SHP77 (cell line): ENCODE measurements around the gene SSH2.
"Not testable (repeated sequence)": the region's sequence is repeated elsewhere in the genome, so short reads cannot be mapped to it uniquely, and the experiment has no call there.

Experiments
- DNase-seq, 2 experiments: peaks; one replicate each; lab custom pipeline; 2025; lab: John Stamatoyannopoulos, UW

Gene SSH2

DNA sequence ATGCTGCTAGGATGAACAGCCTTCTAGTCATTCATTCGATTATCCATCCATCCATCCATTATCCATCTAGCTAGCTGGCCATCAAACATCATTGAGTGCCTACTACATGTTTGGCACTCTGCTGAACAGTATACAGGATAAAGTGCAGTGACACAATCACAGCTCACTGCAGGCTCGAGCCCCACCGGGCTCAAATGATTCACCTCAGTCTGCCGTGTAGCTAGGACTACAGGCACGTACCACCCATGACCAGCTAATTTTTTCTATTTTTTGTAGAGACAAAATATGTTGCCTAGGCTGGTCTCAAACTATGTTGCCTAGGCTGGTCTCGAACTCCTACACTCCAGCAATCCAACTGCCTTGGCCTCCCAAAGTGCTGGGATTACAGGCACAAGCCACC lies 50.0 kb downstream of the SSH2 start:
- no peak for DNase-seq

GRCh38 chr17:29874931-29875596 lies 55.0 kb downstream of the SSH2 start:
- DNase-seq, result no peak

DNA sequence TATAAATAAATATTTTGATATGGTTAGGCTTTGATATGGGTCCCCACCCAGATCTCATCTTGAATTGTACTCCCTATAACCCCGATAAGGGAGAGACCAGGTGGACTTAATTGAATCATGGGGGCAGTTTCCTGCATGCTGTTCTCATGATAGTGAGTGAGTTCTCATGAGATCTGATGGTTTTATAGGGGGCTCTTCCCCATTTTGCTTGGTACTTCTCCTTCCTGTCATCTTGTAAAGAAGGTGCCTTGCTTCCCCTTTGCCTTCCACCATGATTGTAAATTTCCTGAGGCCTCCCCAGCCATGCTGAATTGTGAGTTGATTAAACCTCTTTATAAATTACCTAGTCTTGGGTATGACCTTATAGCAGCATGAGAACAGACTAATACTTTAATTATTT lies 55.7 kb downstream of the SSH2 start:
- not testable (repeated sequence) for DNase-seq

DNA sequence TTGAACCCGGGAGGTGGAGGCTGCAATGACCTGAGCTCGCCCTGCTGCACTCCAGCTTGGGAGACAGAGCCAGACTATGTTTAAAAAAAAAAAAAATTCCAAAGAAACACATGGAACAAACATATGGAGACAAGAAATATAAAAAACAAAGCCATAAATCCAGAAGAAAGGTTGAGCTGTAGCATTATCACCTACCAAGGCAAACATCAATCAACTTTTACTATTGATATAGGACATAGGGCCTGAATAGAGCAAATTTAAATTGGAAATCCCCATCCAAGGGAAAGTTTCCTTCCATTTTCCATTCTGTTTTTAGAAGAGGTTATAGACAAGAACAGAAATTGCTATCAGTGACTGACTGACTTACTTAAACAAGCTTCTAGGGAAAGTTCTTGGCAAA lies 56.6 kb downstream of the SSH2 start:
- DNase-seq, result no peak

GRCh38 chr17:29870836-29871465 lies 59.1 kb downstream of the SSH2 start:
- DNase-seq, result no peak

DNA sequence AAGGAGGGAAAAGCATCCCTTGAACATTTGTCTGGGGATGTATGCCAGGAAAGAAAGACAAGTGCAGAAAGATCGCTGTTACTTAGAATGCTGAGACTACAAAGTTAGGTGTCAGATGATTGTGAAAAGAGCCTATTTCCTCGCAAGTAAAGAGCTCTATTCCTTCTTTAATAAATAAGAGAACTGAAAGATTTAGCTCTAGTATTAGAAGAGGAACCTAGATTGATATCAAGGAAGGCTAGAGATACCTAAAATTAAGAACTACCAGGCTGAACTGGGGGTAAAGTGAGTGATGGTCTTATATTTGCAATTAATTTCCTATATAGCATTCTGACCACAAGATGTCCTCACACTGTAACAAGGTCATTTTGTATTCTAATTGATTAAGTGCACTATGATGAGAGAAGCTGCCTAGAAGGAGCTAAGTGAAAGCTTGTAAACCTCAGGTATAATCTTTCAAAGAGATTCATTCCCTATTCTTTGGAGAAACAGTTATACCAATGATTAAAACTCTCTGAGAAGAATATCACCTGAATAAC lies 62.3 kb downstream of the SSH2 start:
- DNase-seq, result no peak

- no peak for DNase-seq
Observed at GRCh38 chr17:29866746-29867404, 63.2 kb downstream of the SSH2 start.

DNA sequence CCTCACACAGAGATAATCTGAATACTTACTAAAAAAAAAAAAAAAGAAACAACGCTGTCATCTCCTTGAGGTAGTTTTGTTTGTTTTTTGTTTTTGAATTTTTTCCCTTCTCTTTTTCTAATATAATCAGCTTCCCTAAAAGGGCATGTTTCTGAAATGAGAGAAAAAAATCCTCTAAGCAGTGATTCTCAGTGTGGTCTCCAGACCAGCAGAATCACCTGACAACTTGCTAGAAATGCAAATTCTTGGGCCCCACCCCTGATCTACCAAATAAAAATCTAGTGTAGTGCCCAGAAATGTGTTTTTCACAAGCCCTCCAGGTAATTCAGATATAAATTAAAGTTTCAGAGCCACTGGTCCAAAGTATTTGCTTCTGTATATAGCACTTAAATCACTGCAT lies 65.4 kb downstream of the SSH2 start:
- no peak for DNase-seq

GRCh38 chr17:29864123-29864522 lies 65.9 kb downstream of the SSH2 start:
- not testable (repeated sequence) for DNase-seq

- no peak for DNase-seq
Observed at GRCh38 chr17:29862951-29863350, 67.1 kb downstream of the SSH2 start.

- DNase-seq, result no peak
Observed at GRCh38 chr17:29862127-29862526, 67.9 kb downstream of the SSH2 start.

DNA sequence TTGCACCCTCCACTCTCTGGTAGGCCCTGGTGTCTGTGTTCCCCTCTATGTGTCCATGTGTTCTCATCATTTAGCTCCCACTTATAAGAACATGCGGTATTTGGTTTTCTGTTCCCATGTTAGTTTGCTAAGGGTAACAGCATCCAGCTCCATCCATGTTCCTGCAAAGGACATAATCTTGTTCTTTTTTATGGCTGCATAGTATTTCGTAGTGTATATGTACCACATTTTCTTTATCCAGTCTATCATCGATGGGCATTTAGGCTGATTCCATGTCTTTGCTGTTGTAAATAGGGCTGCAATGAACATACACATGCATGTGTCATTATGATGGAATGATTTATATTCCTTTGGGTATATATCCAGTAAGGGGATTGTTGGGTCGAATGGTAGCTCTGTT lies 70.6 kb downstream of the SSH2 start:
- DNase-seq, result not testable (repeated sequence)

DNA sequence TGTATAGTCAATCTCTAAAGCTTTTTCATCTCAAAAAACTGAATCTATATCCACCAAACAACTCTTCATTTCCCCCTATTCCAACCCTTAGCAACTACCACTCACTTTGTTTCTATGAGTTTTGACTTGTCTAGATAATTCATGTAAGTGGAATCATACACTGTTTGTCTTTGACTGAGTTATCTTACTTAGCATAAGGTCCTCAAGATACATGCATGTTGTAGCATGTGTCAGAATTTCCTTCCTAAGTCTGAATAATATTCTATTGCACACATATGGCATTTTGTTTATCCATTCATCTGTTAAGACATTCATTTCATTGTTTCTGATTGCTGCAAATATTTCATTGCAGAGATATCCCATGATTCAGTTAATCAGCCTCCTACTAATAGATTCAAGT lies 72.2 kb downstream of the SSH2 start:
- no peak for DNase-seq

DNA sequence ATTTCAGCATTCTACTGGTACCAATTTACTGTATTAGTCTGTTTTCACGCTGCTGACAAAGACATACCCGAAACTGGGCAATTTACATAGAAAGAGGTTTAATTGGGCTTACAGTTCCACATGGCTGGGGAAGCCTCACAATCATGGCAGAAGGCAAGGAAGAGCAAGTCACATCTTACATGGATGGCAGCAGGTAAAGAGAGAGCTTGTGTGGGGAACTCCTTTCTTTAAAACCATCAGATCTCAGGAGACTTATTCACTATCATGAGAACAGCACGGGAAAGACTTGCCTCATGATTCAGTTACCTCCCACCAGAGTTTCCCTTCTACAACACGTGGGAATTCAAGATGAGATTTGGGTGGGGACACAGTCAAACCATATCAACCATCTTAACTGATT lies 72.9 kb downstream of the SSH2 start:
- not testable (repeated sequence) for DNase-seq

DNA sequence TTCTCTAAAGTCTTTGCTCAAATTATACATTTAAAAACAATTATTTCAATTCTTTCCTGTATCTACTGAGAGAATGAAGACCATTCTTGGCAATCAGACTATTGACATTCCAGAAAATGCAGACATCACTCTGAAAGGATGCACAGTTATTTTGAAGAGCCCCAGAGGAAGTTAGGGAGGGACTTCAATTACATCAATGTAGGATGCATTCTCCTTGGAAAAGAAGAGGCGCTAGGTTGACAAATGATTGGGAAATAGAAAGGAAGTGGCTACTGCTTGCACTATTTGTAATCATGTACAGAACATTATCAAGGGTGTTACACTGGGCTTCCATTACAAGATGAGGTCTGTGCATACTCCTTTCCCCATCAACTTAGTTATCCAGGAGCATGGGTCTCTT lies 74.3 kb downstream of the SSH2 start:
- DNase-seq, result no peak

- DNase-seq, result no peak
Observed at GRCh38 chr17:29848737-29849136, 81.3 kb downstream of the SSH2 start.

DNA sequence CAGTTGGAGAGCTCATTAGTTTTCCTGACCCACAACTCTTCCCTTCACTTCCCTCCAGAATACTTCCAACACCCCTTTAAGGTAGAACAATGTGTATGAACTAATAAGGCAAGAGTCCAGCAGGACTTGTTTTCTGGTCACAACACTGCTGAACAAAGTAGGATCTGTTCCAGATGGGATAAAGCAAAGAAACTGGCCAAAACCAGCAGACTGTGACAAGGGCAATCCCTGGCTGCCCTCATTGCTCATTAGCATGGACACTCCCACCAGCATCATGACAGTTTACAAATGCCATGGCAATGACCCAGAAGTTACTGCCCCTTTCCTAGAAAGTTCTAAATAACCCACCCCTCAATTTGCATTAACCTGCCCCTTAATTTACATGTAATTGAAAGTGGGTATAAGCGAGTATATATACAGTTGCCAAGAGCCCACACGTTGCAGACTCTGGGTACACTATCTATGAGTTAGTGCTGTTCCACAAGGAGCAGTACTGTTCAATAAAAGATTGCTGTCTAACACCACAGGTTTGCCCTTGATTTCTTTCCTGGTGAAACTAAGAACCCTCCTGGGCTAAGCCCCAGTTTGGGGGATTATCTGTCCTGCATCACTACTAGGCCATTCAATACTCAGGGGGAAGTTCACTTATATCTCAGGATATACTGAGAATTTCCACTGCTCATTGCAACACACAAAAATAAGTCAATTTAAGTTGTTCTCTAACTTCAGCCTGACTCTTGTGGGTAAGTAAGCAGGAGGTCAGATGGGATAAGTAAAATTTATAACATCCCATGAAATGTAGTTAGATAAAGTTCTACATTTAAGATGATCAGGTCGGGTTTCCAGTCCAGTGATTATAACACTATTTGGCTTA lies 82.3 kb downstream of the SSH2 start:
- no peak for DNase-seq

DNA sequence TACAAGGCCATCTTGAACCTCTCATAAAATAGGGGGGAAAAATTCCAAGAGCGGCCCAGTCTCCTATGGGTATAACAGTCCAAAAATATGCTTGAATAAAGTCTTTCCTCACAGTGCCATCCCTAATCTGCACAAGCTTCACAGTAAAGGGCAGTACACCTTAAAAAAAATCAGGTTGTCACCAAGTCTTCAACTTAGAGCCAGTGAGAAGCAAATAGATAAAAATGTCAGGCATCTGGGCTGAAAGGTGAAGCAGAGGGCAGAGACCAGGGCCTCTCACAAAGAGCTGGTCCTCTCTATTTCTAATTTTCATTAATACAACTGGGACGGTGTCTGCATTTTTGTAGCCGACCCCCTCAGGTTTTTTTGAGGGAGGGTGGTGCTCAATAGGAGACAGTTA lies 82.9 kb downstream of the SSH2 start:
- DNase-seq, result no peak

DNA sequence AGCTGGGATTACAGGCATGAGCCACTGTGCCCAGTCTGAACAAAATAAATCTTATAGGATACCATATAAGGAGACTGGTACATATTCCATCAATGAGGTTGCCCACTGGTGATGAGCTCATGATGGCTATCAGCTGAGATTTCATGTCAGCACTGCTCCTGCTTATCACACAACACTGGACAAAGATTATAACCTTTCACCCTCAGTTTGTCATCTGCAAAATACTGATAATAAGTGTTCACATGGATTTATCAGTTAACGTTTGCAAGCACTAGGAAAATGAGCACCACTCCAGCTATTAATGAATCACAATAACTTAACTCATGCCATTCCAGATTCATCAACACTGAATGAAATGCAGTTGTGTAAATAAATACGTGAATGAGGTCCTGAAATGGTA lies 83.7 kb downstream of the SSH2 start:
- DNase-seq, result no peak

DNA sequence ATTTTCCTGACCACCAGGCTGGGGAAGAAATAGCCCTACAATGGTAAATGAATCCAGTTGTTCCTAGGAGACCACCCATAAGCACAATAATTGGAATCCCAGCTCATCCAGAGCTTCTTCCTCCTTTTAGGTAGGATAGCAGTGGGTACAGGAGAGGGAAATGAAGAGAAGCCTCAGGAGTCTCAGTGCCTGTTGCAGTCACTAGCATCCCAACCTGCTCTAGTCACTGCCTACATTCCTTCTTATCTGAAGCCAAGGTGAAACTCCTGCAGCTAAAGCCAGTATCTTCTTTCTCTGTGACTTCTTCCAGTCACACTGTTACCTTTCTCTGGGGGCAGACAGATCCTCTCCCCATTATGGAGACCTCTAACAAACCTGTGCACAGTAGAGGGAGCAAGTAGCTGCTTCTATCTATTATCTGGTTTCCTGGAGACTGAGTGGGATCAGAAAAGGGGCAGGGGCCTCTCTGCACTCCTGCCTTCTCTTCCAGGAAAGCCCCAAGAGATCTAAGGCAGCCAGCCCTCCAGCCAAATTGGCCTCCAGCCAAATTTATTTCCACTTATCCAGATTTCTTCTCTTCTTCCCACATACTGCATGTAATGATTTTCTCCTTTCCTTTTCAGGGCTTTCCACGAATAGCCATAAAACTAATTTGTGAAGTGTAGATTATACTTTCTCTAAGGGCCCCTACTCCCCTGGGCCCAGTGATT lies 85.5 kb downstream of the SSH2 start:
- DNase-seq, result no peak

DNA sequence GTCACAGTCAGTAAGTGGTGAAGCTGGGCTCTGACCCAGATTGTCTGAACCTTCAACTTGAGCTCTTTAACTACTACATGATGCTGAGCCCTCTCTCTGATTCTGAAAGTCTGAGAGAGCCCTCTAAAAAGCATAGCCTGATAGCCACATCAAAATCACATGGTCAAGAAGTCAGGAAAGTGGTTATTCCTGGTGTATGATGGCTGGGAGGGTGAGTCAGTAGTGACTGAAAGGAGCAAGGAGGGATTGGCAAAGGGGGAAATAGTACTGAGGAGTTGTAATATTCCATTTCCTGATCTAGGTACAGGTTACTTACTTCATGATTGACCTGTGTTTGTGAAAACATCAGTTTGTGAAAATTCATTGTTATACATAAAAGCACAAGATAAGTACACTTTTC lies 89.1 kb downstream of the SSH2 start:
- no peak for DNase-seq

GRCh38 chr17:29839656-29840055 lies 90.4 kb downstream of the SSH2 start:
- DNase-seq, result no peak
